HepG2 (cell line): Measurements from ENCODE around the gene RNF114. TPM values are rescaled to one million over a fixed set of nuclear protein-coding genes. Genes with fewer than 3 reads are reported as not detected.

Experiments used
- ATF1 ChIP-seq: IDR thresholded peaks from 2 replicates; pipeline ENCODE4 v1.6.1; 2016; ENCODE audit warnings: mild to moderate bottlenecking, control low read depth
- BCL3 ChIP-seq: sonication (generic); formaldehyde crosslinking; IDR thresholded peaks from 2 replicates; pipeline ENCODE4 v1.5.1; 2020; ENCODE audit warnings: mild to moderate bottlenecking, missing genetic modification reagents, moderate library complexity
- MTERF4 ChIP-seq: sonication (generic); formaldehyde crosslinking; IDR thresholded peaks from 2 replicates; pipeline ENCODE4 v1.8.0; 2023; ENCODE audit warnings: mild to moderate bottlenecking, missing genetic modification reagents
- PAF1 ChIP-seq: IDR thresholded peaks from 2 replicates; pipeline ENCODE4 v1.6.1; 2016; ENCODE audit warnings: missing genetic modification reagents, missing compliant biosample characterization
- RERE ChIP-seq: IDR thresholded peaks from 2 replicates; pipeline ENCODE4 v1.6.1; 2016; ENCODE audit warnings: low read depth, missing genetic modification reagents, missing compliant biosample characterization
- TOE1 ChIP-seq: sonication (generic); formaldehyde crosslinking; IDR thresholded peaks from 2 replicates; pipeline ENCODE4 v1.4.0; 2020; ENCODE audit warnings: mild to moderate bottlenecking, missing genetic modification reagents
- UBTF ChIP-seq: sonication (generic); formaldehyde crosslinking; IDR thresholded peaks from 2 replicates; pipeline ENCODE4 v1.4.0; 2020; ENCODE audit warnings: mild to moderate bottlenecking, missing genetic modification reagents
- ZBTB39 ChIP-seq: sonication (generic); formaldehyde crosslinking; IDR thresholded peaks from 2 replicates; pipeline ENCODE4 v1.5.0; 2020; ENCODE audit warnings: missing genetic modification reagents
- ZBTB49 ChIP-seq: sonication (generic); formaldehyde crosslinking; IDR thresholded peaks from 2 replicates; pipeline ENCODE4 v1.4.0; 2020; ENCODE audit warnings: missing genetic modification reagents, borderline replicate concordance
- ZKSCAN8 ChIP-seq: IDR thresholded peaks from 2 replicates; pipeline ENCODE4 v1.6.1; 2016; ENCODE audit warnings: borderline replicate concordance, missing genetic modification reagents, missing compliant biosample characterization
- ZNF256 ChIP-seq: sonication (generic); formaldehyde crosslinking; conservative IDR thresholded peaks from 2 replicates; pipeline ENCODE4 v1.4.0; 2020; ENCODE audit warnings: missing genetic modification reagents
- ZNF335 ChIP-seq: sonication (generic); formaldehyde crosslinking; IDR thresholded peaks from 2 replicates; pipeline ENCODE4 v1.4.0; 2020; ENCODE audit warnings: missing genetic modification reagents
- ZSCAN21 ChIP-seq: sonication (generic); formaldehyde crosslinking; IDR thresholded peaks from 2 replicates; pipeline ENCODE4 v1.8.0; 2022; ENCODE audit warnings: mild to moderate bottlenecking, missing genetic modification reagents, moderate library complexity, borderline replicate concordance
- polyA plus RNA-seq, 8 experiments: library from polyadenylated mRNA; depleted of rRNA in 3 of 8; stranded (reverse) in 7 of 8; unstranded in 1 of 8; fragments of >200 nt; fragmentation: Illumina TruSeq in 4 of 8; extraction: Trizol in 4 of 8; gene quantifications; 2 replicates each; pipeline versions ENCODE4 v1.2.1 to v1.2.3, GENCODE V29; 2011 to 2016; ENCODE audit warnings: low read depth in 4 of 8, missing spikeins in 1 of 8, mixed read lengths in 1 of 8; ENCODE audit not compliant: insufficient read depth in 1 of 8
- total RNA-seq, 5 experiments: library from RNA; depleted of rRNA; stranded (reverse); fragments of >200 nt; fragmentation: Illumina TruSeq; extraction: Trizol; gene quantifications; 2 replicates each; pipeline ENCODE4 v1.2.3, GENCODE V29; 2016; ENCODE audit warnings: low read depth in 1 of 5

RNF114 gene
- total and polyA plus RNA-seq, 2 of the 13 experiments (the other 11 are each of a cell fraction or from before 2014, with no cell fraction given), result 119 to 126 TPM

GRCh38 chr20:49928411-49929141 is 7.6 kb upstream of the RNF114 start (continued):
- no peak for TF ChIP-seq ZSCAN21 (CRISPR knock-in tag)
- TF ChIP-seq RERE (CRISPR knock-in tag), result no peak
- peak; percentile 67; the same call in 1 of the 2 replicates for TF ChIP-seq TOE1 (CRISPR knock-in tag)
- no peak for TF ChIP-seq ZBTB49 (CRISPR knock-in tag)
- no peak for TF ChIP-seq ZNF335
- TF ChIP-seq ZKSCAN8 (CRISPR knock-in tag), result peak; percentile 64; the same call in 1 of the 2 replicates
- TF ChIP-seq MTERF4, result no peak
- no peak for TF ChIP-seq ATF1 (CRISPR knock-in tag)
- no peak for TF ChIP-seq BCL3 (CRISPR knock-in tag)
- no peak for TF ChIP-seq ZBTB39 (CRISPR knock-in tag)
- TF ChIP-seq ZNF256 (CRISPR knock-in tag), result no peak
- no peak for TF ChIP-seq UBTF (CRISPR knock-in tag)
- no peak for TF ChIP-seq PAF1 (CRISPR knock-in tag)
